GM21515 (cell line): ENCODE results near the gene FAM9B.
"Not testable (repeated sequence)": the region's sequence is repeated elsewhere in the genome, so short reads cannot be mapped to it uniquely, and the experiment has no call there.

ENCODE experiments used
- ATAC-seq: cut with Tn5 transposase; IDR thresholded peaks from one replicate; pipeline ENCODE4 v1.9.1; 2021; ENCODE audit not compliant: unreplicated experiment

FAM9B gene

GRCh38 chrX:9033989-9034388, at the start of gene FAM9B:
Gene FAM9B (minus strand): TSS chrX:9034127. CDS start chrX:9032986, 1,141 bp downstream.
- no peak for ATAC-seq

- no peak for ATAC-seq
Observed at GRCh38 chrX:9081271-9081670, 47.3 kb upstream of the FAM9B start.

- ATAC-seq: no peak
Observed at GRCh38 chrX:9074326-9074725, 40.4 kb upstream of the FAM9B start.

- ATAC-seq: no peak
Observed at GRCh38 chrX:9072281-9072680, 38.4 kb upstream of the FAM9B start.

GRCh38 chrX:9071031-9071650, 37.2 kb upstream of the FAM9B start:
- no peak for ATAC-seq

GRCh38 chrX:9069573-9069972, 35.6 kb upstream of the FAM9B start:
- ATAC-seq: no peak

GRCh38 chrX:9064694-9065093, 30.8 kb upstream of the FAM9B start:
- no peak for ATAC-seq

GRCh38 chrX:9062641-9063040, 28.7 kb upstream of the FAM9B start:
- ATAC-seq: no peak

GRCh38 chrX:9055354-9055753, 21.4 kb upstream of the FAM9B start:
- ATAC-seq: no peak

GRCh38 chrX:9052081-9052480, 18.2 kb upstream of the FAM9B start:
- no peak for ATAC-seq

GRCh38 chrX:9050331-9050730, 16.4 kb upstream of the FAM9B start:
- ATAC-seq: no peak

GRCh38 chrX:9048801-9049200, 14.9 kb upstream of the FAM9B start:
- ATAC-seq: no peak

- no peak for ATAC-seq
Observed at GRCh38 chrX:9038244-9038643, 4.3 kb upstream of the FAM9B start.

- ATAC-seq: no peak
Observed at GRCh38 chrX:9037296-9037695, 3.4 kb upstream of the FAM9B start.

- no peak for ATAC-seq
Observed at GRCh38 chrX:9033586-9033985, 341 bp downstream of the FAM9B start.

- ATAC-seq: no peak
Observed at GRCh38 chrX:9033179-9033578, 748 bp downstream of the FAM9B start.

- ATAC-seq: no peak
Observed at GRCh38 chrX:9023293-9023692, 10.6 kb downstream of the FAM9B start.

GRCh38 chrX:9019151-9019550, 14.8 kb downstream of the FAM9B start:
- no peak for ATAC-seq

GRCh38 chrX:9018332-9018731, 15.6 kb downstream of the FAM9B start:
- not testable (repeated sequence) for ATAC-seq

- no peak for ATAC-seq
Observed at GRCh38 chrX:9003041-9003440, 30.9 kb downstream of the FAM9B start.

- ATAC-seq: no peak
Observed at GRCh38 chrX:8988446-8988845, 45.5 kb downstream of the FAM9B start.

- ATAC-seq: no peak
Observed at GRCh38 chrX:8987672-8988250, 46.2 kb downstream of the FAM9B start.

- ATAC-seq: no peak
Observed at GRCh38 chrX:8984231-8984630, 49.7 kb downstream of the FAM9B start.
